GM12872 (cell line): Measurements from ENCODE around the gene PGP.

Source experiments
- CTCF ChIP-seq: IDR thresholded peaks from 3 replicates; pipeline ENCODE4 v1.5.1; 2011; ENCODE audit warnings: low read depth, mild to moderate bottlenecking, low read length, moderate library complexity; ENCODE audit not compliant: insufficient read depth

Gene PGP

DNA sequence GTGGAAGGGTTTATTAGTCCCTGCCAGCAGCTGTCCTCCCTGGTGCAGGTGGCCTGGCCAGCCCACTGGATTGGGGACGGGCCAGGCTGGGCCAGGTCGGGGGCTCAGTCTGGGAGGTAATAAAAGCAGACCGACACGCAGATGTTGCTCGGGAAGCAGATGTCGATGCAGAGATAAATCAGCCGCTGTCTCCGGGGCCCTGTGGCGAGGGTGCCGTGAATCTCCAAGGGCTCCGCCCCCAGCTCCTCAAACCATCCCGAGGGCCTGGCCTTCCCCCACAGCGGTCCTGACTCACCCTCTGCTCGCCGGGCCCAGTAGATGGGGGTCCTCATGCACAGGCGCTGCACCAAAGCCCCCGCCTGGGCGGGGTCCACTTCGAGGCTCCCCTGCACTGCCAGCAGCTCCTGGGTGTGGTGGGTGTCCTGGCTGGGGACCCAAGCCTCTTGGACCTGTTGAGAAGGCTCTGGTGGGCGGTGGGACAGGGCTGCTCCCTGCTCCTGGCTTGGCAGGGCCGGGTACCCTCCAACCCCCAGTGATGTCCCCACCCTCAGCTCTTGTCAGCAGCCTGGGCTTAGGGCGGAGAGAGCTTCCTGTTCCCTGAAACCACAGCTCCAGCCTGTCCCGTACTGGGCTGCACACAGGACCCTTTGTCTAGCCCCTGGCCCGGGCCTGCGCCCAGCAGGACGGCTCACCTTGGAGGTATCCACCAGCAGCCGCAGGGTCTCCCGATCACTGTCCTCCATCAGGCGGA is 5.2 kb downstream of the PGP start:
- TF ChIP-seq CTCF, result no peak

DNA sequence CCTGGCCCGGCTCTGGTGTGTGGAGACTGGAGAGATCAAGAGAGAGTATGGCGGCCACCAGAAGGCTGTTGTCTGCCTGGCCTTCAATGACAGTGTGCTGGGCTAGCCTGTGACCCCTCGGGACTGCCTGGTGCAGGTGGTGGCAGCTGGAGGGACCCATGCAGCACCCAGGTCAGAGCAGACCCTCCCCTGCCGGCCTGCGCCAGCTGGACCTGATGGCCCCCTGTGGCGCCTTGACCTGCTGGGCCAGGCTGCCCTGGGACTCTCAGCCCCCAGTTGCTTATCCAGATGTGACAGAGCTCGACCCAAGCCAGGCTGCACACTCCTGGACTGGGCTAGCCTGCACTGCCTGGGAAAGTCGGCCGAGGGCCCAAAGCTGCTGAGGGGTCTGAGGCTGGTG is 5.9 kb downstream of the PGP start:
- TF ChIP-seq CTCF, result no peak

DNA sequence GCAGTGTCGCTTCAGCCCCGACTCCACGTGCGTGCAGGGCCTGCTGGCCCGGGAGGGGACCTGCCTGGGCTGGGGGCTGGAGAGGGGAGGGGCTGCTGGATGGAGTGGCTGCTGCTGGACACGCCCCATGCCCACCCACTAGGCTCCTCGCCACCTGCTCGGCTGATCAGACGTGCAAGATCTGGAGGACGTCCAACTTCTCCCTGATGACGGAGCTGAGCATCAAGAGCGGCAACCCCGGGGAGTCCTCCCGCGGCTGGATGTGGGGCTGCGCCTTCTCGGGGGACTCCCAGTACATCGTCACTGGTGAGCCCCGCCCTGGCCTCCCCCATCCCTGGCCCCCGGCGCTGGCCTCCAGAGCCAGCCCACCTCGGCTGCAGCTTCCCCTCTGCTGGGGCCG is 6.3 kb downstream of the PGP start:
- TF ChIP-seq CTCF, result no peak

DNA sequence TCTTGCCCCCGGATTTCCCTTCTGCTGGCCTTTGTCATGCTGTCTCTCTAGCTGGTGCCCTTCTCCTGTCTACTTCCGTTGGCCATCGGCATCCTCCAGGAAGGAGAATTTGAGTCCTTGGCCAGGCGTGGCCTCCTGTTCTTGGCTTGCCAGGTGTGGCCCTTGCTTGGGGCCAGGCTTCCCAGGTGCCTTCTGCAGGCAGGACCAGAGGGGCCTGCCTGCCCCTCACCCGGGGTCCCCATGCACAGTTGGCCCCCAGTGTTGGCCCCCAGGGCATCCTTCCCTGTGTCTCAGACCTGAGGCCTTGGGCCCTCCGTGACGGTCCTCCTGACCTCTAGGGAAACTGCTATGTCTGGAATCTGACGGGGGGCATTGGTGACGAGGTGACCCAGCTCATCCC is 6.8 kb downstream of the PGP start:
- no peak for TF ChIP-seq CTCF

DNA sequence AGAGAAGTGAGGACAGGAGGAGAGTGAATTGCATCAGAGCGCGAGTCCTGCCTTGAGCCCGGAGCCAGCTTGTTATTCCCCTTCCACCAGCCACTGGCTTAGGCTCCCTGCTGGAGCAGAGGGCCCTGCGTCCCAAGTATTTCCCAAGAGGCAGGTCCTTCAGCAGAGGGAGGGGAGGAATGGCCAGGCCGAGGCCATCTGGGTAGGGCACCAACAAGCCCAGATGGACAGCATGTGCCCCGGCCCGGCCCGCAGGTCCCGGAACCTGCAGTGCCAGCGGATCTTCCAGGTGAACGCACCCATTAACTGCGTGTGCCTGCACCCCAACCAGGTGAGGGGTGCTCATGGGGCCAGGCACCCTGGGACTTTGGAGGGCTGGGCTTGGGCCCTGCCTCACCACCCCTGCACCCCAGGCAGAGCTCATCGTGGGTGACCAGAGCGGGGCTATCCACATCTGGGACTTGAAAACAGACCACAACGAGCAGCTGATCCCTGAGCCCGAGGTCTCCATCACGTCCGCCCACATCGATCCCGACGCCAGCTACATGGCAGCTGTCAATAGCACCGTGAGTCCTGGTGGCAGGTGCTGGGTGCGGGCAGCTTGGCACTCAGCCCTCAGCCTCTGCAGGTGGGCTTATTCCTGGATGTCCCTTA is 7.7 kb downstream of the PGP start:
- TF ChIP-seq CTCF, result no peak

DNA sequence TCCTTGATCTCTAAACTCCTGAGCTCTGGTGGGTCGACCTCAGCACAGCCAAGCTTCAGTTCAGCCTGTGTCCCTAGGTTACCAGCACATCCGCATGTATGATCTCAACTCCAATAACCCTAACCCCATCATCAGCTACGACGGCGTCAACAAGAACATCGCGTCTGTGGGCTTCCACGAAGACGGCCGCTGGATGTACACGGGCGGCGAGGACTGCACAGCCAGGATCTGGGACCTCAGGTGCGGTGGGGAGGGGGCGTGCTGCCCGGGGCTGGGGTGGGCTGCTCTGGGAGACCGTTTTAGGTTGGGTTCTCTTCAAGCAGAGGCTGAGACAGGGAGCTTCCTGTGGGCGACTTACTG is 8.2 kb downstream of the PGP start:
- no peak for TF ChIP-seq CTCF

GRCh38 chr16:2205967-2206313 is 8.7 kb downstream of the PGP start:
- no peak for TF ChIP-seq CTCF
